ENCODE measurements around the gene VSTM2B.

The VSTM2B gene

GRCh38 chr19:29524912-29525831 lies 622 bp upstream of the VSTM2B start:
- DNase-seq, result peak in 40 of 42 donors; percentile 45 to 85 (median 65)
- intact Hi-C loops (cut with DNase I), result loop anchor here (5.0 kb wide), 1 partner anchor 58 kb away; no protein-coding TSS in a partner anchor

GRCh38 chr19:29526730-29527499 lies 1.1 kb downstream of the VSTM2B start:
- DNase-seq, result peak in 40 of 42 donors; percentile 55 to 84 (median 72)
- intact Hi-C loops (cut with DNase I), result loop anchor here (5.0 kb wide), 1 partner anchor 60 kb away; no protein-coding TSS in a partner anchor

DNA sequence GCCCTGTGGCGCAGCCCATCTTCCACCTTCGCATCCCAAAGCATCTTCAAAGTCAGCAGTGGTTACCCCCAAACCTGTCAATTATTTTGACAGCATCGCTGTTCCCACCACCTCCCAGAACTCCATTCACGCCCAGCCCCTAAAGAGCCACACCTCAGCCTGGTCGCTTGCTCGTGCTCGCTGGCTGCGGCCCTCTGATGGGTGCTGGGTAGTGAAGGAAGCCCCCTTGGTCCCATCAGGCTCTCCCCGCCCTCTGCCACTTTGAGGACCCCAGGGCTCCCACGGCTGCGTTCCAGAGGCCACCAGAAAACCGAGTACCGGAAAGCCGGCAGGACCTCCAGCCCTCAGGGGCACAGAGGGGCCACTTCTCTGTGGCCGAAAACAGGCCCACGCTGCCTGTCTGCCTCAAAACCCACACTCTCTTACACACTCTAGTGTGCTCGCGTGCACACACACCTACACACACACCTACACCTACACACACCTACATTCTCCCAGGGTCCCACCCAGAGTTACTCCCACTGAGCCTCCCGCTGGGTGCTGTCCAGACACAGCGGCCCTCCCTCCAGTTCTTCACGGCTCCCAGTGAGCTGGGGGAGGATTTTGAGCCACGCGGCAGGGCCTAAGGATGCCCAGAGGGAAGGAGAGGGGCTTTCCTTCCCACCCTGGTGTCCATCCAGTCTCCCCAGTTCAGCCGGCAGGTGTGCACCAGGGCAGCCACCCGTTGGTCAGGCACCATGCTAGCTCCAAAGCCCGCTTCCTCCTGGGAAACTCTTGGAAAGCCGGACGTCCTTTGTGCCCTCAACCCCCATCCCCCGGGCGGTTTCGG lies 1.9 kb downstream of the VSTM2B start:
- DNase-seq, result peak in 1 of 42 donors; percentile 72

DNA sequence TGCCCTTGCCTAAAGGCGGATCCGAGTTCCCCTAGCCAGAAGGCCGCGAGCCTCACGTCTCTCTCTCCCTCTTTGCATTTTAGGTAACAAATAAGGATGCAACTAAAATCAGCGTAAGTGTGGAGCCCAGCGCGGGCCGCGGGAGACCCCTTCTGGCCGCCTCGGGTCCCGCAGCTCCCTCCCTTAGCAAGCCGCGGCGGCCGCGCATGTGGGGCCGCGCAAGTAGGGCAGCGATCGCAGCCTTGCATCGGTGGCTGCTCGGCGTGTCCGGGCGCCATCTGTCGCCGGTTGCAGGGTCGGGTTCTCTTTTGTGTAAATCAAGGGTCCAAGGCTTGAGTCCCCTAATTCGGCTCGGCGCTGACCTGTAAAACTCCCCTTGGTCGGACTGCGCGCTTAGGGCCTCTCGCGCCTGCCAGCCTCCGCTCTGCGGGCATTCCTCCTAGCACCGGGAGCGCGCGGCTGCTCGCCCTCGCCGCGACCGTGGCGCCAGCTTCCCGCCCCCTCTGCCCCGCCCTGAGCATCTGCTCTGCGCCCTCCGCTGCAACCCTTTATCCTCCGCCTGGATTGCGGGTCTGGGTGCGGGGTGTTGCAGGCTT lies 2.7 kb downstream of the VSTM2B start:
- intact Hi-C loops (cut with DNase I), result loop anchor here (5.0 kb wide), 1 partner anchor 61 kb away; no protein-coding TSS in a partner anchor
- DNase-seq, result peak; percentile 65 to 93 (median 85)

More for the DNA sequence above, 1.9 kb downstream of the VSTM2B start:
- intact Hi-C loops (cut with DNase I), result loop anchor here (5.0 kb wide), 1 partner anchor 60 kb away; no protein-coding TSS in a partner anchor

DNA sequence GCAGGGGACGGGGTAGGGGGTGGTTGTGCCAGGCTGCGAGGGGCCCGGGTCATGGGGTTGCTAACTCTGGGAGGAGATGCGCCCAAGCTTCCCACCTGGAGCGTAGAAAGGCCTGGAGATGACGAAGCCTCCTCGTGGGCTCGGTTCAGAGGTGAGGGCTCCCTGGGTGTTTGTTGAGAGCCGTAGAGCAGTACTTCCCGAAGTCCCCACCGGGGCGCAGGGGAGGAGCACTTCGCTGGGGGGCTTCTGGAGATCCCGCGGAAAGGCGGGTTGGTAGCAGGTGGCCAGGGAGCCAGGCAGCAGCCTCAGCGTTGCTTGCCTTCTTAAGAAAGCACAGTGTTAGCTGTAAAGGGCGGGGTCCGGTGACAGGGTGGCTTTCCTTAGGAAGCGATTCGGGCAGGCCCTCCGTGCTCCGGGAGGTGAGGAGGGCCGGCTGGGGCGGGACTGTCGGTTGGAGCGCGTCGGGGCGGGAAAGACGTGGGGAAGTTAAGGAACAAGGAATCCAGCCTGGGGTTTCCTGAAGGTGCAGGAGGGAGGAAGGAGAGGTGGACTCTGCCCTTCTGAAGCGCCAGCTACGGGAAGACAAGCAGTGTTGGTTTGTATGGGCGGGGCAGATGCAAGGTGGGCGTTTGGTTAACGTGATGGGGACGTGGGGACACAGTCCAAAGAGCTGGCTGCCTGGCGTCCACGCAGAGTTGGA lies 3.3 kb downstream of the VSTM2B start:
- intact Hi-C loops (cut with DNase I), result loop anchor here (5.0 kb wide), 1 partner anchor 62 kb away; no protein-coding TSS in a partner anchor
- peak in 8 of 42 donors; percentile 10 to 45 (median 24) for DNase-seq

- DNase-seq, result peak in 15 of 42 donors; percentile 0 to 47 (median 18)
- intact Hi-C loops (cut with DNase I), result loop anchor here (5.0 kb wide), 1 partner anchor 63 kb away; no protein-coding TSS in a partner anchor
Measured at GRCh38 chr19:29529646-29530539, 4.1 kb downstream of the VSTM2B start.

- DNase-seq, result peak in 19 of 42 donors; percentile 0 to 35 (median 15)
Measured at GRCh38 chr19:29530540-29531457, 5.0 kb downstream of the VSTM2B start.

DNA sequence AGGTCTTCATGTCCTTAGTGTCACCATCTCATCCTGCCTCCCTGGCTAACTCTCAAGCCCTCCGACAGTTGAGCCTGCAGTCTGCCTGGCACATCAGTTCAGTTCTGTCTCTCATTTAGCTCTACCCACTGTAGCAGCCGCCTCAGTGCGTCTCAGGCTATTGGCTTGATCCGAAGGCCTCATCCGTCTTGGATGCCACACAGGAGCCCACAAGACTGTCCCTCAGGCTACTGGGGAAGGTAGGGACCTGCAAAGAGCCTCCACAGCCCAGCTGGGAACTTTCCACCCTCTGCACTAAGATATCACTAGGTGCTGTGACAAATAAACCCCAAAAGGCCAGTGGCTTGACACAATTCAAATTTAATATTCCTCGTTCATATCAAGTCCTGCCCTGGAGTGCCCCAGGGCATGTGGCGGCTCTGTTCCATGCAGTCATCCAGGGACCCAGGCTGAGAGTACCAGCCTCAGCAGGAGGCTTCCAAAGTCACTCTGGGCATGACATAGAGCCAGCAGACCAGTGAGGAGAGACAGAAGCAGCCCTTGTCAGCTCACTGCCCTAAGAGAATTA lies 5.7 kb downstream of the VSTM2B start:
- peak in 17 of 42 donors; percentile 3 to 42 (median 11) for DNase-seq
- intact Hi-C loops (cut with DNase I), result no loop called here

More at GRCh38 chr19:29530540-29531457, 5.0 kb downstream of the VSTM2B start:
- intact Hi-C loops (cut with DNase I), result no loop called here

- intact Hi-C loops (cut with DNase I), result no loop called here
- DNase-seq, result peak in 20 of 42 donors; percentile 4 to 51 (median 18)
Measured at GRCh38 chr19:29532097-29532496, 6.3 kb downstream of the VSTM2B start.

- peak in 20 of 42 donors; percentile 0 to 38 (median 10) for DNase-seq
Measured at GRCh38 chr19:29532956-29533355, 7.2 kb downstream of the VSTM2B start.

GRCh38 chr19:29533578-29534544 lies 8.1 kb downstream of the VSTM2B start:
- DNase-seq, result peak in 19 of 42 donors; percentile 3 to 39 (median 15)
- intact Hi-C loops (cut with DNase I), result no loop called here

More at GRCh38 chr19:29532956-29533355, 7.2 kb downstream of the VSTM2B start:
- intact Hi-C loops (cut with DNase I), result no loop called here

GRCh38 chr19:29535214-29535831 lies 9.5 kb downstream of the VSTM2B start:
- DNase-seq, result peak in 15 of 42 donors; percentile 2 to 43 (median 13)
- intact Hi-C loops (cut with DNase I), result no loop called here

- DNase-seq, result peak in 12 of 42 donors; percentile 1 to 31 (median 10)
- intact Hi-C loops (cut with DNase I), result no loop called here
Measured at GRCh38 chr19:29535984-29536508, 10.3 kb downstream of the VSTM2B start.

Data from head of caudate nucleus (tissue), 42 donors.